ENCODE results near the gene ANKRD39.

ANKRD39 gene

GRCh38 chr2:96903318-96903717 is 45.5 kb upstream of the ANKRD39 start:
- H3K27ac ChIP-seq (ENCODE audit: low read length), result no peak overlapping the region
- H3K4me3 ChIP-seq (ENCODE audit: low read length), result no peak overlapping the region
- H2AFZ ChIP-seq (ENCODE audit: low read length), result no peak overlapping the region
- TF ChIP-seq EZH2phosphoT487 (IDR thresholded peaks at IDR 0.05; ENCODE audit: low read length) (no peak), EZH2 (optimal IDR thresholded peaks at IDR 0.05; ENCODE audit: low read depth, low read length) (no peak)
- TF ChIP-seq, protein P1, sequence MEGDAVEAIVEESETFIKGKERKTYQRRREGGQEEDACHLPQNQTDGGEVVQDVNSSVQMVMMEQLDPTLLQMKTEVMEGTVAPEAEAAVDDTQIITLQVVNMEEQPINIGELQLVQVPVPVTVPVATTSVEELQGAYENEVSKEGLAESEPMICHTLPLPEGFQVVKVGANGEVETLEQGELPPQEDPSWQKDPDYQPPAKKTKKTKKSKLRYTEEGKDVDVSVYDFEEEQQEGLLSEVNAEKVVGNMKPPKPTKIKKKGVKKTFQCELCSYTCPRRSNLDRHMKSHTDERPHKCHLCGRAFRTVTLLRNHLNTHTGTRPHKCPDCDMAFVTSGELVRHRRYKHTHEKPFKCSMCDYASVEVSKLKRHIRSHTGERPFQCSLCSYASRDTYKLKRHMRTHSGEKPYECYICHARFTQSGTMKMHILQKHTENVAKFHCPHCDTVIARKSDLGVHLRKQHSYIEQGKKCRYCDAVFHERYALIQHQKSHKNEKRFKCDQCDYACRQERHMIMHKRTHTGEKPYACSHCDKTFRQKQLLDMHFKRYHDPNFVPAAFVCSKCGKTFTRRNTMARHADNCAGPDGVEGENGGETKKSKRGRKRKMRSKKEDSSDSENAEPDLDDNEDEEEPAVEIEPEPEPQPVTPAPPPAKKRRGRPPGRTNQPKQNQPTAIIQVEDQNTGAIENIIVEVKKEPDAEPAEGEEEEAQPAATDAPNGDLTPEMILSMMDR (IDR thresholded peaks at IDR 0.05; ENCODE audit: low read length), result no peak
- no peaks in the 10 kb centered on the region for H3K36me3 ChIP-seq (replicated peaks; ENCODE audit: insufficient read depth, low read length)
- H3K9me2 ChIP-seq (replicated peaks; ENCODE audit: insufficient read depth, low read length), result no peaks in the 10 kb centered on the region
- H3K9me3 ChIP-seq (replicated peaks; ENCODE audit: insufficient read depth, low read length), result no peaks in the 10 kb centered on the region
- no peak overlapping the region for H3K9ac ChIP-seq (ENCODE audit: low read length)
- H4K20me1 ChIP-seq (ENCODE audit: insufficient read depth, low read length), result no peaks in the 10 kb centered on the region
- no peak for DNase-seq
- no peak overlapping the region for H3K4me2 ChIP-seq (ENCODE audit: low read depth, low read length)
- no peaks in the 10 kb centered on the region for H3K4me1 ChIP-seq (ENCODE audit: low read length)
- no peaks in the 10 kb centered on the region for H3F3A ChIP-seq (ENCODE audit: insufficient read depth, low read length)
- no peaks in the 10 kb centered on the region for H3K79me2 ChIP-seq (ENCODE audit: low read length)
- no peaks in the 10 kb centered on the region for H3K27me3 ChIP-seq (replicated peaks; ENCODE audit: insufficient read depth, low read length)

DNA sequence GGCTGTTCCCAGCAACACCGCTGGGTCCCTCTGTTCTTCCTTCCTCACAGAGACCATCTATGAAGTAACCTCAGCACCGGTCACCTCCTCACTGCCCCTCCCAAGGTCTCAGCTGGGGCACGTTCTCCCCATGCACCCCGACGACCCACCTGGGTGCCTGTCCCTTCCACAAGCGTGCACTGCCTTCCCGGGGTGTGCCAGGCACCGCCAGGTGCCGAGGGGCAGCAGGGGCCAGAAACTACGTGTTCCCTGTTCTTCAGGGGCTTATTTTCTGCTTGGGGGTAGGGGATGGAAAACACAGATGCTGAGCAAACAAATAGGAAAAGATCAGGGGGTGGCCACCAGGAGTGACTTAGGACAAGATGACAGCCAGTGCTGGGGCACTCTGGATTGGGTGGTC is 42.4 kb upstream of the ANKRD39 start:
- no peaks in the 10 kb centered on the region for H3F3A ChIP-seq (ENCODE audit: insufficient read depth, low read length)
- H3K9ac ChIP-seq (ENCODE audit: low read length), result no peak overlapping the region
- no peak overlapping the region for H3K27ac ChIP-seq (ENCODE audit: low read length)
- H3K4me2 ChIP-seq (ENCODE audit: low read depth, low read length), result no peak overlapping the region
- no peak for DNase-seq
- H3K9me2 ChIP-seq (replicated peaks; ENCODE audit: insufficient read depth, low read length), result no peaks in the 10 kb centered on the region
- no peaks in the 10 kb centered on the region for H3K9me3 ChIP-seq (replicated peaks; ENCODE audit: insufficient read depth, low read length)
- H2AFZ ChIP-seq (ENCODE audit: low read length), result no peak overlapping the region
- no peak overlapping the region for H3K4me3 ChIP-seq (ENCODE audit: low read length)
- no peaks in the 10 kb centered on the region for H3K36me3 ChIP-seq (replicated peaks; ENCODE audit: insufficient read depth, low read length)
- H3K27me3 ChIP-seq (replicated peaks; ENCODE audit: insufficient read depth, low read length), result no peaks in the 10 kb centered on the region
- TF ChIP-seq EZH2phosphoT487 (IDR thresholded peaks at IDR 0.05; ENCODE audit: low read length) (no peak), EZH2 (optimal IDR thresholded peaks at IDR 0.05; ENCODE audit: low read depth, low read length) (no peak)
- TF ChIP-seq, protein P1 (IDR thresholded peaks at IDR 0.05; ENCODE audit: low read length), result no peak
- peaks cover 14% of the 10 kb centered on the region for H3K4me1 ChIP-seq (ENCODE audit: low read length)
- H4K20me1 ChIP-seq (ENCODE audit: insufficient read depth, low read length), result no peaks in the 10 kb centered on the region
- H3K79me2 ChIP-seq (ENCODE audit: low read length), result no peaks in the 10 kb centered on the region

- no peak for DNase-seq
- no peaks in the 10 kb centered on the region for H3K27me3 ChIP-seq (replicated peaks; ENCODE audit: insufficient read depth, low read length)
- no peaks in the 10 kb centered on the region for H4K20me1 ChIP-seq (ENCODE audit: insufficient read depth, low read length)
- H3F3A ChIP-seq (ENCODE audit: insufficient read depth, low read length), result no peaks in the 10 kb centered on the region
- H3K79me2 ChIP-seq (ENCODE audit: low read length), result no peaks in the 10 kb centered on the region
- H3K9ac ChIP-seq (ENCODE audit: low read length), result no peak overlapping the region
- no peak overlapping the region for H3K27ac ChIP-seq (ENCODE audit: low read length)
- H3K4me2 ChIP-seq (ENCODE audit: low read depth, low read length), result no peak overlapping the region
- no peaks in the 10 kb centered on the region for H3K9me3 ChIP-seq (replicated peaks; ENCODE audit: insufficient read depth, low read length)
- TF ChIP-seq EZH2phosphoT487 (IDR thresholded peaks at IDR 0.05; ENCODE audit: low read length), result no peak
- no peaks in the 10 kb centered on the region for H3K36me3 ChIP-seq (replicated peaks; ENCODE audit: insufficient read depth, low read length)
- no peak overlapping the region for H3K4me3 ChIP-seq (ENCODE audit: low read length)
- H2AFZ ChIP-seq (ENCODE audit: low read length), result no peak overlapping the region
- no peaks in the 10 kb centered on the region for H3K9me2 ChIP-seq (replicated peaks; ENCODE audit: insufficient read depth, low read length)
- H3K4me1 ChIP-seq (ENCODE audit: low read length), result peaks cover 18% of the 10 kb centered on the region
Measured at GRCh38 chr2:96899413-96899741, 41.6 kb upstream of the ANKRD39 start.

- no peak overlapping the region for H3K4me2 ChIP-seq (ENCODE audit: low read depth, low read length)
- no peak for TF ChIP-seq EZH2phosphoT487 (IDR thresholded peaks at IDR 0.05; ENCODE audit: low read length)
- no peak for TF ChIP-seq EZH2 (optimal IDR thresholded peaks at IDR 0.05; ENCODE audit: low read depth, low read length)
- TF ChIP-seq, protein P1 (IDR thresholded peaks at IDR 0.05; ENCODE audit: low read length), result no peak
- no peaks in the 10 kb centered on the region for H3F3A ChIP-seq (ENCODE audit: insufficient read depth, low read length)
- H3K9ac ChIP-seq (ENCODE audit: low read length), result no peak overlapping the region
- H2AFZ ChIP-seq (ENCODE audit: low read length), result no peak overlapping the region
- no peak for DNase-seq
- no peaks in the 10 kb centered on the region for H3K9me2 ChIP-seq (replicated peaks; ENCODE audit: insufficient read depth, low read length)
- peaks cover 18% of the 10 kb centered on the region for H3K4me1 ChIP-seq (ENCODE audit: low read length)
- no peak overlapping the region for H3K4me3 ChIP-seq (ENCODE audit: low read length)
- H3K79me2 ChIP-seq (ENCODE audit: low read length), result no peaks in the 10 kb centered on the region
- no peaks in the 10 kb centered on the region for H4K20me1 ChIP-seq (ENCODE audit: insufficient read depth, low read length)
- H3K27ac ChIP-seq (ENCODE audit: low read length), result no peak overlapping the region
- H3K27me3 ChIP-seq (replicated peaks; ENCODE audit: insufficient read depth, low read length), result no peaks in the 10 kb centered on the region
- H3K9me3 ChIP-seq (replicated peaks; ENCODE audit: insufficient read depth, low read length), result no peaks in the 10 kb centered on the region
- H3K36me3 ChIP-seq (replicated peaks; ENCODE audit: insufficient read depth, low read length), result no peaks in the 10 kb centered on the region
Measured at GRCh38 chr2:96898641-96899412, 41.0 kb upstream of the ANKRD39 start.
